SK-N-SH (cell line): ENCODE data around the gene CD300E. TPM values are rescaled to one million over a fixed set of nuclear protein-coding genes. Genes with fewer than 3 reads are reported as not detected.

Experiments
- CTCF ChIA-PET: fragments of 300-600, 350-600 bp; formaldehyde crosslinking; extraction: SDS; loops from one replicate; lab custom pipeline; 2021; lab: Yijun Ruan, JAX
- POLR2A ChIA-PET: fragments of 350-600 bp; sonication (Branson Sonifier 250); formaldehyde crosslinking; extraction: SDS; loops from one replicate; lab custom pipeline; 2020; ENCODE audit warnings: antibody characterized with exemption, inconsistent platforms; lab: Yijun Ruan, JAX
- DNase-seq: peaks from one replicate; pipeline ENCODE4 v3.0.0; 2012
- H2AFZ ChIP-seq: fragments of 200-600 bp; sonication (generic); 2 replicates; pipeline ENCODE4 v1.8.1; 2016; ENCODE audit warnings: antibody characterized with exemption, mild to moderate bottlenecking, low read depth
- H3F3A ChIP-seq: fragments of 200-600 bp; sonication (generic); replicated peaks from 2 replicates; pipeline ENCODE3; 2016; ENCODE audit warnings: antibody characterized with exemption, mild to moderate bottlenecking; ENCODE audit not compliant: insufficient read depth
- H3K27ac ChIP-seq, 2 experiments: fragments of 200-500 bp in 1 of 2; fragments of 200-600 bp in 1 of 2; sonication (Bioruptor generic) in 1 of 2; sonication (generic), shearing (Covaris generic) in 1 of 2; 2 replicates each; pipeline versions ENCODE4 v1.5.1 to v1.6.1; 2014 to 2016; ENCODE audit warnings: low read depth in 2 of 2, inconsistent platforms in 1 of 2, low read length in 1 of 2, mild to moderate bottlenecking in 1 of 2, mixed read lengths in 1 of 2
- H3K27me3 ChIP-seq: fragments of 200-600 bp; sonication (generic), shearing (Covaris generic); 2 replicates; pipeline ENCODE4 v1.6.1; 2016; ENCODE audit warnings: mixed run types; ENCODE audit not compliant: insufficient read depth
- H3K36me3 ChIP-seq, 2 experiments: fragments of 200-500 bp in 1 of 2; fragments of 200-600 bp in 1 of 2; sonication (Bioruptor generic) in 1 of 2; sonication (generic) in 1 of 2; replicated peaks in 1 of 2; 2 replicates each; pipeline versions ENCODE3 to v1.5.1; 2014 to 2016; ENCODE audit warnings: low read length in 1 of 2, mild to moderate bottlenecking in 1 of 2; ENCODE audit not compliant: insufficient read depth in 2 of 2, control insufficient read depth in 1 of 2
- H3K4me1 ChIP-seq, 2 experiments: fragments of 200-500 bp in 1 of 2; fragments of 200-600 bp in 1 of 2; sonication (Bioruptor generic) in 1 of 2; sonication (generic), shearing (Covaris generic) in 1 of 2; 2 replicates each; pipeline versions ENCODE4 v1.5.1 to v1.6.1; 2014 to 2016; ENCODE audit warnings: low read depth in 1 of 2, low read length in 1 of 2, mixed run types in 1 of 2; ENCODE audit not compliant: insufficient read depth in 2 of 2, control insufficient read depth in 1 of 2
- H3K4me2 ChIP-seq: fragments of 200-600 bp; sonication (generic), shearing (Covaris generic); 2 replicates; pipeline ENCODE4 v1.6.1; 2017; ENCODE audit warnings: mixed run types
- H3K4me3 ChIP-seq, 2 experiments: fragments of 200-500 bp in 1 of 2; fragments of 200-600 bp in 1 of 2; sonication (Bioruptor generic) in 1 of 2; sonication (generic), shearing (Covaris generic) in 1 of 2; 2 replicates each; pipeline versions ENCODE4 v1.5.1 to v1.8.1; 2014 to 2016; ENCODE audit warnings: low read depth in 2 of 2, inconsistent platforms in 1 of 2, low read length in 1 of 2, mild to moderate bottlenecking in 1 of 2, mixed read lengths in 1 of 2, moderate library complexity in 1 of 2
- H3K79me2 ChIP-seq: fragments of 200-600 bp; sonication (generic); 2 replicates; pipeline ENCODE4 v1.8.1; 2017; ENCODE audit warnings: mild to moderate bottlenecking; ENCODE audit not compliant: insufficient read depth
- H3K9ac ChIP-seq: fragments of 200-600 bp; sonication (generic); 2 replicates; pipeline ENCODE4 v1.6.1; 2017; ENCODE audit warnings: mixed run types
- H3K9me2 ChIP-seq: fragments of 200-600 bp; sonication (generic); 2 replicates; pipeline ENCODE4 v1.6.1; 2017; ENCODE audit warnings: mixed run types
- H3K9me3 ChIP-seq: fragments of 200-600 bp; sonication (generic); 2 replicates; pipeline ENCODE4 v1.6.1; 2017; ENCODE audit warnings: mixed run types, mild to moderate bottlenecking, moderate library complexity
- H4K20me1 ChIP-seq: fragments of 200-600 bp; sonication (generic); 2 replicates; pipeline ENCODE4 v1.6.1; 2017; ENCODE audit warnings: mild to moderate bottlenecking, mixed run types; ENCODE audit not compliant: insufficient read depth
- CTCF ChIP-seq: fragments of 200-600 bp; sonication (generic); IDR thresholded peaks from 2 replicates; pipeline ENCODE4 v1.6.1; 2017; ENCODE audit warnings: antibody characterized with exemption, mild to moderate bottlenecking, moderate library complexity
- FOSL2 ChIP-seq: IDR thresholded peaks from 2 replicates; pipeline ENCODE4 v1.4.0; 2012; ENCODE audit warnings: low read depth, mild to moderate bottlenecking, moderate library complexity, borderline replicate concordance
- FOXJ3 ChIP-seq: sonication (generic); formaldehyde crosslinking; IDR thresholded peaks from 2 replicates; pipeline ENCODE4 v1.5.1; 2020; ENCODE audit warnings: mild to moderate bottlenecking, missing genetic modification reagents
- FOXM1 ChIP-seq: IDR thresholded peaks from 2 replicates; pipeline ENCODE4 v1.4.0; 2012; ENCODE audit warnings: low read depth, mild to moderate bottlenecking
- GABPA ChIP-seq: IDR thresholded peaks from 2 replicates; pipeline ENCODE4 v1.4.0; 2012; ENCODE audit warnings: low read depth, mild to moderate bottlenecking
- GATA2 ChIP-seq: sonication (generic); formaldehyde crosslinking; IDR thresholded peaks from 2 replicates; pipeline ENCODE4 v1.5.0; 2020; ENCODE audit warnings: mild to moderate bottlenecking, missing genetic modification reagents
- MAX ChIP-seq: IDR thresholded peaks from 2 replicates; pipeline ENCODE4 v1.4.0; 2012; ENCODE audit warnings: low read depth
- POLR2AphosphoS5 ChIP-seq: IDR thresholded peaks from 2 replicates; pipeline ENCODE4 v1.6.1; 2012; ENCODE audit warnings: low read depth, low read length
- RFX5 ChIP-seq: IDR thresholded peaks from 2 replicates; pipeline ENCODE4 v1.6.1; 2012; ENCODE audit warnings: mild to moderate bottlenecking, improper control_type of control experiment, low read length
- SIN3A ChIP-seq: IDR thresholded peaks from 2 replicates; pipeline ENCODE4 v1.6.1; 2012; ENCODE audit warnings: low read depth, mild to moderate bottlenecking, low read length, moderate library complexity, borderline replicate concordance
- TEAD4 ChIP-seq: IDR thresholded peaks from 2 replicates; pipeline ENCODE4 v1.4.0; 2012; ENCODE audit warnings: mild to moderate bottlenecking, borderline replicate concordance; ENCODE audit not compliant: insufficient read depth
- USF1 ChIP-seq: IDR thresholded peaks from 2 replicates; pipeline ENCODE4 v1.4.0; 2012; ENCODE audit warnings: low read depth, borderline replicate concordance
- ZBTB33 ChIP-seq: IDR thresholded peaks from 2 replicates; pipeline ENCODE4 v1.4.0; 2012; ENCODE audit warnings: low read depth, borderline replicate concordance
- WGBS: methylation state at CpG from one replicate; pipeline ENCODE4 v1.1.6; 2017; ENCODE audit warnings: low lambda C conversion rate; 5-methylcytosine and 5-hydroxymethylcytosine counted together
- polyA plus RNA-seq, 3 experiments: library from polyadenylated mRNA; depleted of rRNA; stranded (reverse); fragments of >200 nt; gene quantifications; 2 replicates each; pipeline ENCODE4 v1.2.3, GENCODE V29; 2012
- TF ChIP-seq, protein P1 (sequence below): IDR thresholded peaks from 2 replicates; pipeline ENCODE4; 2012

CD300E gene
- polyA plus RNA-seq, 1 of the 3 experiments (the other 2 are of a cell fraction), result not detected

- Histone ChIP-seq H3K4me1 (peaks cover 0 to 14% of the 10 kb centered on the region in 2 experiments; a peak in 1 of 4 replicates), H3K4me3 (no peak overlapping the region), H4K20me1 (no peaks in the 10 kb centered on the region), H3K9ac (no peak overlapping the region), H3F3A (no peaks in the 10 kb centered on the region), H3K27me3 (no peaks in the 10 kb centered on the region), H3K79me2 (no peaks in the 10 kb centered on the region), H3K4me2 (no peak overlapping the region), H2AFZ (no peak overlapping the region), H3K36me3 (no peaks in the 10 kb centered on the region), H3K27ac (no peak overlapping the region), H3K9me2 (no peaks in the 10 kb centered on the region), H3K9me3 (no peaks in the 10 kb centered on the region)
- CTCF ChIA-PET, result interaction anchor here (1.5 to 1.6 kb wide), 3 partner anchors 12 to 79 kb away, joined by 4 to 6 read pairs (median 4); no protein-coding TSS in a partner anchor
- POLR2A ChIA-PET, result no interaction called here
- WGBS, result 34% methylated on average over 2 of the region's 2 CpGs
- no peak for TF ChIP-seq MAX
- no peak for TF ChIP-seq GABPA
- no peak for TF ChIP-seq CTCF
- no peak for TF ChIP-seq TEAD4
- no peak for TF ChIP-seq GATA2 (CRISPR knock-in tag)
- TF ChIP-seq FOXM1, result no peak
- TF ChIP-seq USF1, result no peak
- no peak for TF ChIP-seq FOSL2
- TF ChIP-seq FOXJ3 (CRISPR knock-in tag), result no peak
- no peak for TF ChIP-seq SIN3A
- TF ChIP-seq POLR2AphosphoS5, result no peak
- no peak for TF ChIP-seq ZBTB33
- TF ChIP-seq, protein P1, sequence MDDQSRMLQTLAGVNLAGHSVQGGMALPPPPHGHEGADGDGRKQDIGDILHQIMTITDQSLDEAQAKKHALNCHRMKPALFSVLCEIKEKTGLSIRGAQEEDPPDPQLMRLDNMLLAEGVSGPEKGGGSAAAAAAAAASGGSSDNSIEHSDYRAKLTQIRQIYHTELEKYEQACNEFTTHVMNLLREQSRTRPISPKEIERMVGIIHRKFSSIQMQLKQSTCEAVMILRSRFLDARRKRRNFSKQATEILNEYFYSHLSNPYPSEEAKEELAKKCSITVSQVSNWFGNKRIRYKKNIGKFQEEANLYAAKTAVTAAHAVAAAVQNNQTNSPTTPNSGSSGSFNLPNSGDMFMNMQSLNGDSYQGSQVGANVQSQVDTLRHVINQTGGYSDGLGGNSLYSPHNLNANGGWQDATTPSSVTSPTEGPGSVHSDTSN, result no peak
- TF ChIP-seq RFX5, result no peak
- DNase-seq, result no peak
Observed at GRCh38 chr17:74645010-74645409, 21.5 kb upstream of the CD300E start.
